Measurements from ENCODE around the gene APBB2.
"Not testable (repeated sequence)": the region's sequence is repeated elsewhere in the genome, so short reads cannot be mapped to it uniquely, and the experiment has no call there.

APBB2 gene

GRCh38 chr4:41148292-41148691, 66.0 kb downstream of the APBB2 start:
- no peak for DNase-seq
- no peak overlapping the region for H3K4me3 Mint-ChIP-seq
- no peak overlapping the region for H3K27ac Mint-ChIP-seq
- no peaks in the 10 kb centered on the region for H3K36me3 Mint-ChIP-seq (ENCODE audit: low read depth)
- no peaks in the 10 kb centered on the region for H3K27me3 Mint-ChIP-seq
- H3K4me1 Mint-ChIP-seq (ENCODE audit: low read depth): no peaks in the 10 kb centered on the region
- H3K9me3 Mint-ChIP-seq: no peaks in the 10 kb centered on the region

- H3K27ac Mint-ChIP-seq; H3K27me3 Mint-ChIP-seq; H3K36me3 Mint-ChIP-seq (ENCODE audit: low read depth); H3K9me3 Mint-ChIP-seq; H3K4me1 Mint-ChIP-seq (ENCODE audit: low read depth); DNase-seq; H3K4me3 Mint-ChIP-seq: not testable (repeated sequence)
Observed at GRCh38 chr4:41147570-41147969, 66.8 kb downstream of the APBB2 start.

- Mint-ChIP-seq H3K27me3 (no peaks in the 10 kb centered on the region), H3K36me3 (ENCODE audit: low read depth) (no peaks in the 10 kb centered on the region), H3K4me1 (ENCODE audit: low read depth) (no peaks in the 10 kb centered on the region), H3K4me3 (no peak overlapping the region), H3K9me3 (no peaks in the 10 kb centered on the region), H3K27ac (no peak overlapping the region)
- no peak for DNase-seq
Observed at GRCh38 chr4:41146716-41147506, 67.4 kb downstream of the APBB2 start.

- Mint-ChIP-seq H3K4me3 (no peak overlapping the region), H3K36me3 (ENCODE audit: low read depth) (no peaks in the 10 kb centered on the region), H3K4me1 (ENCODE audit: low read depth) (no peaks in the 10 kb centered on the region), H3K9me3 (no peaks in the 10 kb centered on the region), H3K27ac (no peak overlapping the region), H3K27me3 (no peaks in the 10 kb centered on the region)
- DNase-seq: no peak
Observed at GRCh38 chr4:41146196-41146595, 68.1 kb downstream of the APBB2 start.

GRCh38 chr4:41145571-41146078, 68.7 kb downstream of the APBB2 start:
- no peaks in the 10 kb centered on the region for H3K4me1 Mint-ChIP-seq (ENCODE audit: low read depth)
- H3K27ac Mint-ChIP-seq: no peak overlapping the region
- H3K9me3 Mint-ChIP-seq: no peaks in the 10 kb centered on the region
- H3K27me3 Mint-ChIP-seq: no peaks in the 10 kb centered on the region
- no peak overlapping the region for H3K4me3 Mint-ChIP-seq
- H3K36me3 Mint-ChIP-seq (ENCODE audit: low read depth): no peaks in the 10 kb centered on the region
- DNase-seq: no peak

- H3K36me3 Mint-ChIP-seq (ENCODE audit: low read depth): no peaks in the 10 kb centered on the region
- H3K27ac Mint-ChIP-seq: no peak overlapping the region
- no peak overlapping the region for H3K4me3 Mint-ChIP-seq
- no peaks in the 10 kb centered on the region for H3K9me3 Mint-ChIP-seq
- H3K27me3 Mint-ChIP-seq: no peaks in the 10 kb centered on the region
- no peaks in the 10 kb centered on the region for H3K4me1 Mint-ChIP-seq (ENCODE audit: low read depth)
- DNase-seq: no peak
Observed at GRCh38 chr4:41144812-41145211, 69.5 kb downstream of the APBB2 start.

- no peak overlapping the region for H3K27ac Mint-ChIP-seq
- no peak overlapping the region for H3K4me3 Mint-ChIP-seq
- no peak for DNase-seq
- no peaks in the 10 kb centered on the region for H3K9me3 Mint-ChIP-seq
- no peaks in the 10 kb centered on the region for H3K36me3 Mint-ChIP-seq (ENCODE audit: low read depth)
- H3K27me3 Mint-ChIP-seq: no peaks in the 10 kb centered on the region
- no peaks in the 10 kb centered on the region for H3K4me1 Mint-ChIP-seq (ENCODE audit: low read depth)
Observed at GRCh38 chr4:41144040-41144379, 70.3 kb downstream of the APBB2 start.

GRCh38 chr4:41143311-41144039, 70.9 kb downstream of the APBB2 start:
- Mint-ChIP-seq H3K27ac (no peak overlapping the region), H3K36me3 (ENCODE audit: low read depth) (no peaks in the 10 kb centered on the region), H3K27me3 (no peaks in the 10 kb centered on the region), H3K4me1 (ENCODE audit: low read depth) (no peaks in the 10 kb centered on the region), H3K4me3 (no peak overlapping the region), H3K9me3 (no peaks in the 10 kb centered on the region)
- DNase-seq: no peak

- DNase-seq: no peak
- Mint-ChIP-seq H3K27me3 (no peaks in the 10 kb centered on the region), H3K4me3 (no peak overlapping the region), H3K36me3 (ENCODE audit: low read depth) (no peaks in the 10 kb centered on the region), H3K27ac (no peak overlapping the region), H3K9me3 (no peaks in the 10 kb centered on the region), H3K4me1 (ENCODE audit: low read depth) (no peaks in the 10 kb centered on the region)
Observed at GRCh38 chr4:41142376-41143310, 71.7 kb downstream of the APBB2 start.

- Mint-ChIP-seq H3K27ac (no peak overlapping the region), H3K4me3 (no peak overlapping the region), H3K9me3 (no peaks in the 10 kb centered on the region), H3K4me1 (ENCODE audit: low read depth) (no peaks in the 10 kb centered on the region), H3K27me3 (no peaks in the 10 kb centered on the region), H3K36me3 (ENCODE audit: low read depth) (no peaks in the 10 kb centered on the region)
- no peak for DNase-seq
Observed at GRCh38 chr4:41141900-41142299, 72.4 kb downstream of the APBB2 start.

GRCh38 chr4:41140410-41140809, 73.9 kb downstream of the APBB2 start:
- Mint-ChIP-seq H3K27me3 (peaks cover 2% of the 10 kb centered on the region), H3K36me3 (ENCODE audit: low read depth) (no peaks in the 10 kb centered on the region), H3K4me3 (no peak overlapping the region), H3K9me3 (no peaks in the 10 kb centered on the region), H3K27ac (no peak overlapping the region), H3K4me1 (ENCODE audit: low read depth) (no peaks in the 10 kb centered on the region)
- no peak for DNase-seq

GRCh38 chr4:41137879-41138278, 76.5 kb downstream of the APBB2 start:
- Mint-ChIP-seq H3K4me1 (ENCODE audit: low read depth) (no peaks in the 10 kb centered on the region), H3K36me3 (ENCODE audit: low read depth) (no peaks in the 10 kb centered on the region), H3K9me3 (no peaks in the 10 kb centered on the region), H3K4me3 (no peak overlapping the region), H3K27ac (no peak overlapping the region), H3K27me3 (peaks cover 2% of the 10 kb centered on the region)
- no peak for DNase-seq

GRCh38 chr4:41136456-41136855, 77.9 kb downstream of the APBB2 start:
- Mint-ChIP-seq H3K27ac (no peak overlapping the region), H3K36me3 (ENCODE audit: low read depth) (no peaks in the 10 kb centered on the region), H3K9me3 (no peaks in the 10 kb centered on the region), H3K4me1 (ENCODE audit: low read depth) (no peaks in the 10 kb centered on the region), H3K4me3 (no peak overlapping the region), H3K27me3 (peaks cover 7% of the 10 kb centered on the region)
- no peak for DNase-seq

- Mint-ChIP-seq H3K4me1 (ENCODE audit: low read depth) (no peaks in the 10 kb centered on the region), H3K27me3 (peaks cover 7% of the 10 kb centered on the region), H3K36me3 (ENCODE audit: low read depth) (no peaks in the 10 kb centered on the region), H3K9me3 (no peaks in the 10 kb centered on the region), H3K27ac (no peak overlapping the region), H3K4me3 (no peak overlapping the region)
- no peak for DNase-seq
Observed at GRCh38 chr4:41135801-41136200, 78.5 kb downstream of the APBB2 start.

Measured in activated T-cell treated with anti-CD3 and anti-CD28 coated beads, Interleukin-2, amount 50 U/mL, for 24 hours (primary cell).